GM21447 (cell line): ENCODE results near the gene ZFP91.

Experiments used
- ATAC-seq: cut with Tn5 transposase; IDR thresholded peaks from one replicate; pipeline ENCODE4 v1.9.1; 2021; ENCODE audit not compliant: unreplicated experiment

Gene ZFP91

DNA sequence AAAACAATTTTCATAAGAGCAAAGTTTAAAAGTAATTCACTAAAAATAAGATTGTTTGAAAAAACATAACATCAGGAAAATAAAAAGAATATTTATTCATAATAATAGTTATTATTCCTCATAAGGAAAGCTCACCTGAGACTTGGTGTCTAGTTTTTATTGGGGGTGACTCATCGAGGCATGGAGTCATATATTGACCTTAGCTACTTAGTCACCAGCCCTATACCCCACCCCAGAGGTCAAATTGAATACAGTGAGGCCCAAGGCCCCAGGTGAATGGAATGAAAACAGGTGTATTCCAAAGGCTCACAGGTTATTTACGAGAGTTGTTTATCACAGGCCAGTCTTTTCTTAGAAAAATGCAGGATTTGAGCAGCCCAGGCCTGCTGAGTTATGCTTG lies 80.5 kb downstream of the ZFP91 start:
- ATAC-seq: no peak

GRCh38 chr11:58659910-58660570 lies 81.2 kb downstream of the ZFP91 start:
- no peak for ATAC-seq
